Smooth muscle cell (in vitro differentiated cells): ENCODE results near the gene DUSP10. TPM values are rescaled to one million over a fixed set of nuclear protein-coding genes. Genes with fewer than 3 reads are reported as not detected.
A peak's percentile ranks its signal among the peaks of the same experiment; 100 is the strongest.

Source experiments
- DNase-seq: peaks from one replicate; lab custom pipeline; 2025; ENCODE audit not compliant: unreplicated experiment; lab: John Stamatoyannopoulos, UW
- H2AFZ ChIP-seq: fragments of 200-600 bp; sonication (generic); 2 replicates; pipeline ENCODE4 v1.6.0; 2016; ENCODE audit warnings: antibody characterized with exemption, low read depth, mild to moderate bottlenecking
- H3F3A ChIP-seq: fragments of 200-600 bp; sonication (generic); 2 replicates; pipeline ENCODE4 v1.6.0; 2017; ENCODE audit warnings: antibody characterized with exemption, low read depth
- H3K27ac ChIP-seq: fragments of 200-600 bp; sonication (generic); 2 replicates; pipeline ENCODE4 v1.5.1; 2016; ENCODE audit warnings: low read depth, mild to moderate bottlenecking
- H3K27me3 ChIP-seq: fragments of 200-600 bp; sonication (generic); 2 replicates; pipeline ENCODE4 v1.6.1; 2016; ENCODE audit warnings: low read depth, mild to moderate bottlenecking
- H3K36me3 ChIP-seq: fragments of 200-600 bp; sonication (generic); 2 replicates; pipeline ENCODE4 v1.5.1; 2016; ENCODE audit warnings: low read depth
- H3K4me1 ChIP-seq: fragments of 200-600 bp; sonication (generic); 2 replicates; pipeline ENCODE4 v1.5.1; 2016; ENCODE audit warnings: low read depth
- H3K4me2 ChIP-seq: fragments of 200-600 bp; sonication (generic); 2 replicates; pipeline ENCODE4 v1.6.0; 2016; ENCODE audit warnings: mild to moderate bottlenecking
- H3K4me3 ChIP-seq: fragments of 200-600 bp; sonication (generic); 2 replicates; pipeline ENCODE4 v1.5.1; 2016; ENCODE audit warnings: mild to moderate bottlenecking
- H3K79me2 ChIP-seq: fragments of 200-600 bp; sonication (generic); 2 replicates; pipeline ENCODE4 v1.6.0; 2016; ENCODE audit warnings: low read depth, mild to moderate bottlenecking
- H3K9ac ChIP-seq: fragments of 200-600 bp; sonication (generic); 2 replicates; pipeline ENCODE4 v1.6.0; 2016; ENCODE audit warnings: low read depth
- H3K9me3 ChIP-seq: fragments of 200-600 bp; sonication (generic); replicated peaks from 2 replicates; pipeline ENCODE4 v1.5.1; 2016; ENCODE audit warnings: low read depth
- H4K20me1 ChIP-seq: fragments of 200-600 bp; sonication (generic); 2 replicates; pipeline ENCODE4 v1.6.0; 2016; ENCODE audit warnings: low read depth
- WGBS: methylation state at CpG from one replicate; pipeline ENCODE4 v1.1.7; 2016; ENCODE audit warnings: low lambda C conversion rate; 5-methylcytosine and 5-hydroxymethylcytosine counted together
- polyA plus RNA-seq: library from polyadenylated mRNA; unstranded; fragments of >200 nt; fragmentation: Nextera tagmentation; extraction: Ambion mirVana; gene quantifications from 2 replicates; pipeline ENCODE4 v1.2.1, GENCODE V29; 2016
- total RNA-seq: library from RNA; depleted of rRNA; stranded (reverse); fragments of >200 nt; gene quantifications from 2 replicates; pipeline ENCODE4 v1.2.3, GENCODE V29; 2014
- TF ChIP-seq, protein P1 (sequence below): fragments of 200-600 bp; sonication (generic); IDR thresholded peaks from 2 replicates; pipeline ENCODE4 v1.5.1; 2017; ENCODE audit warnings: borderline replicate concordance, mild to moderate bottlenecking, antibody characterized with exemption; ENCODE audit not compliant: insufficient read depth, poor library complexity, severe bottlenecking

Gene DUSP10
- total and polyA plus RNA-seq, 2 experiments from 2014 or later, result 49.7 to 104 TPM

- peaks cover 34% of the 10 kb centered on the region for H3F3A ChIP-seq
- no peaks in the 10 kb centered on the region for H4K20me1 ChIP-seq
- H3K9ac ChIP-seq, result peak overlapping the region; percentile 68
- WGBS, result 31% methylated on average over 7 of the region's 7 CpGs
- H3K9me3 ChIP-seq, result no peaks in the 10 kb centered on the region
- H3K36me3 ChIP-seq, result peaks cover 21% of the 10 kb centered on the region
- TF ChIP-seq, protein P1, sequence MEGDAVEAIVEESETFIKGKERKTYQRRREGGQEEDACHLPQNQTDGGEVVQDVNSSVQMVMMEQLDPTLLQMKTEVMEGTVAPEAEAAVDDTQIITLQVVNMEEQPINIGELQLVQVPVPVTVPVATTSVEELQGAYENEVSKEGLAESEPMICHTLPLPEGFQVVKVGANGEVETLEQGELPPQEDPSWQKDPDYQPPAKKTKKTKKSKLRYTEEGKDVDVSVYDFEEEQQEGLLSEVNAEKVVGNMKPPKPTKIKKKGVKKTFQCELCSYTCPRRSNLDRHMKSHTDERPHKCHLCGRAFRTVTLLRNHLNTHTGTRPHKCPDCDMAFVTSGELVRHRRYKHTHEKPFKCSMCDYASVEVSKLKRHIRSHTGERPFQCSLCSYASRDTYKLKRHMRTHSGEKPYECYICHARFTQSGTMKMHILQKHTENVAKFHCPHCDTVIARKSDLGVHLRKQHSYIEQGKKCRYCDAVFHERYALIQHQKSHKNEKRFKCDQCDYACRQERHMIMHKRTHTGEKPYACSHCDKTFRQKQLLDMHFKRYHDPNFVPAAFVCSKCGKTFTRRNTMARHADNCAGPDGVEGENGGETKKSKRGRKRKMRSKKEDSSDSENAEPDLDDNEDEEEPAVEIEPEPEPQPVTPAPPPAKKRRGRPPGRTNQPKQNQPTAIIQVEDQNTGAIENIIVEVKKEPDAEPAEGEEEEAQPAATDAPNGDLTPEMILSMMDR, result no peak
- no peaks in the 10 kb centered on the region for H3K27me3 ChIP-seq
- H3K4me3 ChIP-seq, result no peak overlapping the region
- H3K4me2 ChIP-seq, result peak overlapping the region; percentile 77
- no peak for DNase-seq
- no peak overlapping the region for H2AFZ ChIP-seq
- H3K4me1 ChIP-seq, result peaks cover 43% of the 10 kb centered on the region
- peak overlapping the region; percentile 99 for H3K27ac ChIP-seq
- peaks cover 49% of the 10 kb centered on the region for H3K79me2 ChIP-seq
These were observed 34.9 kb downstream of the DUSP10 start for GRCh38 chr1:221706876-221707582.

DNA sequence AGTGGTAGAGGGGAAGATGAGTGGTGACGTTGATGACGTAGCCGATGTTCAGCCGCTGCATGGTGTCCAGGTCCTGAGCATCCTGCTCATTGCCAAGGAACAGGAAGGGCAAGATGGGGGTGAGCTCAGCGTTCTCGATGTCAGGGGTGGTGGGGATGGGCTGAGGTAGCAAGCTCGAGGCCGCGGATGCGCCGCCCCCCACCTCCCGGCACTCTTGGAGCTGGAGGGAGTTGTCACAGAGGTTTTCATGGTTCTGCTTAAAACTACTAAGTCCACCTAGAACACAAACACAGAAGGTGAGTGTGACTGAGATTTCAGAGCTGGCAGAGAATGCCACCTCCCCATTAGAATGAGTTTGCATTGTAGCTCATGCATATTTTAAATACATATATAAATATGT, 35.7 kb downstream of the DUSP10 start:
- no peak for DNase-seq
- peaks cover 42% of the 10 kb centered on the region for H3K79me2 ChIP-seq
- H3K9me3 ChIP-seq, result no peaks in the 10 kb centered on the region
- H3F3A ChIP-seq, result peaks cover 26% of the 10 kb centered on the region
- H3K4me3 ChIP-seq, result no peak overlapping the region
- H3K9ac ChIP-seq, result no peak overlapping the region
- no peak overlapping the region for H3K27ac ChIP-seq
- no peak overlapping the region for H3K4me2 ChIP-seq
- H3K27me3 ChIP-seq, result no peaks in the 10 kb centered on the region
- H3K36me3 ChIP-seq, result peaks cover 25% of the 10 kb centered on the region
- TF ChIP-seq, protein P1, result no peak
- H3K4me1 ChIP-seq, result peaks cover 34% of the 10 kb centered on the region
- WGBS, result over 99% methylated on average over 11 of the region's 12 CpGs
- H4K20me1 ChIP-seq, result no peaks in the 10 kb centered on the region
- no peak overlapping the region for H2AFZ ChIP-seq

GRCh38 chr1:221704306-221704705, 37.6 kb downstream of the DUSP10 start:
- no peak overlapping the region for H3K27ac ChIP-seq
- H2AFZ ChIP-seq, result no peak overlapping the region
- no peak overlapping the region for H3K4me2 ChIP-seq
- H3K9me3 ChIP-seq, result no peaks in the 10 kb centered on the region
- no peak overlapping the region for H3K4me3 ChIP-seq
- peaks cover 25% of the 10 kb centered on the region for H3K36me3 ChIP-seq
- no peaks in the 10 kb centered on the region for H3K27me3 ChIP-seq
- peaks cover 30% of the 10 kb centered on the region for H3K4me1 ChIP-seq
- no peak overlapping the region for H3K9ac ChIP-seq
- WGBS, result 97% methylated on average over 1 of the region's 1 CpG
- H4K20me1 ChIP-seq, result no peaks in the 10 kb centered on the region
- H3K79me2 ChIP-seq, result peaks cover 23% of the 10 kb centered on the region
- H3F3A ChIP-seq, result peaks cover 17% of the 10 kb centered on the region
- TF ChIP-seq, protein P1, result no peak
- no peak for DNase-seq

GRCh38 chr1:221701570-221702186, 40.2 kb downstream of the DUSP10 start:
- Histone ChIP-seq H3F3A (peaks cover 17% of the 10 kb centered on the region), H3K27me3 (no peaks in the 10 kb centered on the region), H3K4me3 (no peak overlapping the region), H3K27ac (peak overlapping the region; percentile 10), H3K4me2 (no peak overlapping the region), H3K9me3 (no peaks in the 10 kb centered on the region), H3K4me1 (peaks cover 12% of the 10 kb centered on the region), H3K79me2 (peaks cover 18% of the 10 kb centered on the region), H4K20me1 (no peaks in the 10 kb centered on the region), H2AFZ (no peak overlapping the region), H3K36me3 (peaks cover 25% of the 10 kb centered on the region), H3K9ac (no peak overlapping the region)
- TF ChIP-seq, protein P1, result no peak
- DNase-seq, result no peak
- WGBS, result 69% methylated on average over 1 of the region's 1 CpG
